Gastrocnemius medialis (tissue), 4 donors: ENCODE results near the gene MYOM1.

ENCODE experiments used
- CTCF ChIP-seq, 5 experiments: fragments of 450-650 bp in 3 of 5; fragments of 200-600 bp in 2 of 5; sonication (generic) in 2 of 5; IDR thresholded peaks in 4 of 5; conservative IDR thresholded peaks in 1 of 5; 1 replicate in 4 of 5; 2 replicates in 1 of 5; pipeline ENCODE4 v1.5.1; 2016 to 2019; ENCODE audit warnings: antibody characterized with exemption in 5 of 5, mild to moderate bottlenecking in 3 of 5, moderate library complexity in 3 of 5
- POLR2A ChIP-seq, 2 donors: fragments of 450-650 bp; IDR thresholded peaks; one replicate each; pipeline ENCODE4 v1.6.1; 2017; ENCODE audit warnings: antibody characterized with exemption in 2 of 2, mild to moderate bottlenecking in 2 of 2, moderate library complexity in 2 of 2

DNA sequence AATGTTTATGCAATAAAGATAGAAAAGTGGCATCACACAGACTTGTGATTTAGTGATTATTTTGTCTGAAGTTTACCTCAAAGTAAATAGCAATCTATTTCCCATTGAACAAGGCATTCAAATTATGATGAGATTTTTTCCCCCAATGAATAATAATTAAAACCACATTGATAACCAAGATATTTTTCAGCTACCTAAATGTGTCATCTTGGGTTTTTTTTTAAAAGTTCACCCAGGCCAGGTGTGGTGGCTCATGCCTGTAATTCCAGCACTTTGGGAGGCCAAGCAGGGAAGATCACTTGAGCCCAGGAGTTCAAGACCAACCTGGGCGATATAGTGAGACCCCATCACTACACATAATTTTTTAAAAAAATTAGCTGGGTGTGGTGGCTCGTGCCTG, 27.0 kb downstream of the MYOM1 start:
- TF ChIP-seq POLR2A (IDR thresholded peaks at IDR 0.05) (no peak), CTCF (IDR thresholded peaks at IDR 0.05 in 4 of 5, conservative IDR thresholded peaks at IDR 0.05 in 1 of 5) (no peak)
